Activated T-cell treated with anti-CD3 and anti-CD28 coated beads, Interleukin-2, amount 50 U/mL, for 72 hours (primary cell): ENCODE results near the gene CSF3. TPM values are rescaled to one million over a fixed set of nuclear protein-coding genes. Genes with fewer than 3 reads are reported as not detected.

ENCODE experiments used
- ATAC-seq, 2 donors: fragments of 150-1000 bp; cut with Tn5 transposase; replicated peaks in 1 of 2; 2 replicates each; pipeline ENCODE4 v1.10.0; 2021; ENCODE audit warnings: moderate library complexity in 2 of 2, mild to moderate bottlenecking in 1 of 2
- DNase-seq, 2 donors: peaks; one replicate each; pipeline ENCODE4 v3.0.0; 2021 to 2022; ENCODE audit warnings: mixed read lengths in 1 of 2
- H3K27ac Mint-ChIP-seq: one replicate; pipeline ENCODE4 v1.8.0; 2022; ENCODE audit warnings: mild to moderate bottlenecking, moderate library complexity, mixed read lengths
- H3K27me3 Mint-ChIP-seq: one replicate; pipeline ENCODE4 v1.8.0; 2022; ENCODE audit warnings: low read depth, mixed read lengths
- H3K36me3 Mint-ChIP-seq, 2 donors: one replicate each; pipeline ENCODE4 v1.8.0; 2022; ENCODE audit warnings: mixed read lengths in 2 of 2, mild to moderate bottlenecking in 1 of 2; ENCODE audit not compliant: insufficient read depth in 2 of 2
- H3K4me1 Mint-ChIP-seq: one replicate; pipeline ENCODE4 v1.8.0; 2022; ENCODE audit warnings: low read depth, mixed read lengths
- H3K4me3 Mint-ChIP-seq, 2 donors: one replicate each; pipeline ENCODE4 v1.8.0; 2022; ENCODE audit warnings: mild to moderate bottlenecking in 2 of 2, mixed read lengths in 2 of 2, moderate library complexity in 2 of 2
- H3K9me3 Mint-ChIP-seq, 2 donors: one replicate each; pipeline ENCODE4 v1.8.0; 2022; ENCODE audit warnings: mixed read lengths in 2 of 2
- total RNA-seq, 2 donors: library from RNA; stranded (reverse); gene quantifications; one replicate each; pipeline ENCODE4 v1.2.3, GENCODE V29; 2022

Gene CSF3
- total RNA-seq, 2 donors from 2014 or later = not detected

DNA sequence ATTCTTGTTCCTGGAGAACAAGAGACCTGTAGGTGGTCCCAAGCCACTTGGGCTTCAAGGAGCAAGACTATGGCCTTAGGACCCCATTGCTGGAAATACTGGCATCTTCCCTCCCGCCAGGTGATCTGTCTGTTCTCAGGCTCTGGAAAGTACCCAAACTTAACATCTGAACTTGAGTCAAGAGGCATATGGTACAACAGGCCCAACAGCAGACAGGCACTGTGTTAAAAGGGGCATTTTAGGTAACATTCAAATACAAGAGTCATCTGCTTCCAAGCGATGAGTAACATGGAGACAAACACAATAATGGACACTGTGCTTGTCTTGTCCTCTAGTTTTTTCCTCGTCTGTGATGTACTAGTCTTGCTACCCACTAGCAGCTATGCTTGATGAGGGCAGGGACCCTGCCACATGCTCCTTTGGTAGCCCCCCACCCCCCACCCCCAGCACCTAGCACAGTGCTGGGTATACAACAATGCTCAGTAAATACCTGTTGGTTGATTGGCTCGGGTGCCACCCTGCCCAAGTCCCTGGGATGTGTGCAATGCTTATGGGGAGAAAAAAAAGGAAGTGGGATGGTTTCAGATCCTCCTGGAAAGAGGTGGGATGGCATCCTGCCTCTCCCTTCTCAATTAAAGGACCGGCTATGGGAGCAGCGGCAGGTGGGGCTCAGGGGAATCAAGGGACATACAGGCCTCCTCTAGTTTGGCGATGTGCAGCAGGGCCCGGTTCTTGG, 19.4 kb downstream of the CSF3 start:
- DNase-seq (no peak), ATAC-seq (no peak)
- Mint-ChIP-seq H3K27me3 (no peaks in the 10 kb centered on the region), H3K4me3 (no peak overlapping the region), H3K36me3 (peaks cover 6% of the 10 kb centered on the region in 2 donors), H3K27ac (no peak overlapping the region), H3K9me3 (no peaks in the 10 kb centered on the region), H3K4me1 (no peaks in the 10 kb centered on the region)

DNA sequence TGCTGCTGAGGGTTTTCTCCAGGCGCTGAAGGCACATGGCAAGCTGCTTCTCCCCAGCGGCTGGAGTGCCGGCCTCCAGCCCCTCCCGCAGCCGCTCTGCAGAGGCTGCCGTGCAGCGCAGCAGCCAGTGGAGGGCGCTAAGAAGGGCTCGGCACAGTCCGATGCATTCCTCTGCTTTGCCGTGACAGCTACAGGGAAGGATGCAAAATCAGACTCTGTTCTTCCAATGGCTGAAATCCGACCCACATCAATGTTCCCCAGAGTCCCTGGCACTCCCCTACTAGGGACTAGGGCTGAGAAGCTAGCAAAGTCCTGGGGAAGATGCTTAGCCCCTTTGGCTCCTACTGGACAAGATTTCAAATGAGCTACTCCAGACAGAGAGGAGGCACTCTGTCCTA, 19.9 kb downstream of the CSF3 start:
- no peaks in the 10 kb centered on the region for H3K4me1 Mint-ChIP-seq
- no peak overlapping the region for H3K27ac Mint-ChIP-seq
- H3K9me3 Mint-ChIP-seq = no peaks in the 10 kb centered on the region
- H3K4me3 Mint-ChIP-seq = no peak overlapping the region
- no peak for ATAC-seq
- H3K36me3 Mint-ChIP-seq = peaks cover 4% of the 10 kb centered on the region in 2 donors
- H3K27me3 Mint-ChIP-seq = no peaks in the 10 kb centered on the region
- no peak for DNase-seq

- DNase-seq (no peak), ATAC-seq (no peak)
- Mint-ChIP-seq H3K27me3 (no peaks in the 10 kb centered on the region), H3K9me3 (no peaks in the 10 kb centered on the region), H3K4me1 (no peaks in the 10 kb centered on the region), H3K36me3 (peaks cover 2 to 6% of the 10 kb centered on the region in 2 donors), H3K4me3 (no peak overlapping the region), H3K27ac (no peak overlapping the region)
These were observed 23.8 kb downstream of the CSF3 start for GRCh38 chr17:40038882-40039513.

DNA sequence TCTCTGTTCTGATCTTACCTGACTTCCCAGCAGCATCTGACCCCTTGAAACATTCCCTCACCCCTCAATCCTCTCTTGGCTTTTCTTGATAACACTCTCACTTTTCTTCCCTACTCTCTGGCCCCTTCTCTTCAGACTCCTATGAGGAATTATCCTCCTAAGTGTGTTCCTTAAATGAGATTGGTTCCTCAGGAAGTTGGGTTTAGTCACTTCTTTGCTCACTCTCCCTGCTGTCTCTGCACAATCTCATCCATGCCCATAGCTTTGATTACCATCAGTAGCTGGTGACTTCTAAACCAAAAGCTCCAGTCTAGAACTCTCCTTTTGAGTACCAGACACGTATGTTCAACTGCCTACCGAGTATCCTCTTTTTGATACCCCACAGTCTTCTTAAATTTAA, 26.0 kb downstream of the CSF3 start:
- Mint-ChIP-seq H3K27ac (no peak overlapping the region), H3K4me1 (no peaks in the 10 kb centered on the region), H3K9me3 (no peaks in the 10 kb centered on the region), H3K4me3 (no peak overlapping the region), H3K36me3 (peaks cover 2 to 6% of the 10 kb centered on the region in 2 donors), H3K27me3 (no peaks in the 10 kb centered on the region)
- DNase-seq = no peak
- ATAC-seq = no peak

GRCh38 chr17:40056379-40057015, 41.3 kb downstream of the CSF3 start:
- ATAC-seq (no peak), DNase-seq (no peak)
- no peak overlapping the region for H3K27ac Mint-ChIP-seq
- no peaks in the 10 kb centered on the region for H3K27me3 Mint-ChIP-seq
- no peak overlapping the region for H3K4me3 Mint-ChIP-seq
- peaks cover 17% of the 10 kb centered on the region for H3K4me1 Mint-ChIP-seq
- no peaks in the 10 kb centered on the region for H3K9me3 Mint-ChIP-seq
- H3K36me3 Mint-ChIP-seq = peaks cover 2 to 7% of the 10 kb centered on the region in 2 donors

DNA sequence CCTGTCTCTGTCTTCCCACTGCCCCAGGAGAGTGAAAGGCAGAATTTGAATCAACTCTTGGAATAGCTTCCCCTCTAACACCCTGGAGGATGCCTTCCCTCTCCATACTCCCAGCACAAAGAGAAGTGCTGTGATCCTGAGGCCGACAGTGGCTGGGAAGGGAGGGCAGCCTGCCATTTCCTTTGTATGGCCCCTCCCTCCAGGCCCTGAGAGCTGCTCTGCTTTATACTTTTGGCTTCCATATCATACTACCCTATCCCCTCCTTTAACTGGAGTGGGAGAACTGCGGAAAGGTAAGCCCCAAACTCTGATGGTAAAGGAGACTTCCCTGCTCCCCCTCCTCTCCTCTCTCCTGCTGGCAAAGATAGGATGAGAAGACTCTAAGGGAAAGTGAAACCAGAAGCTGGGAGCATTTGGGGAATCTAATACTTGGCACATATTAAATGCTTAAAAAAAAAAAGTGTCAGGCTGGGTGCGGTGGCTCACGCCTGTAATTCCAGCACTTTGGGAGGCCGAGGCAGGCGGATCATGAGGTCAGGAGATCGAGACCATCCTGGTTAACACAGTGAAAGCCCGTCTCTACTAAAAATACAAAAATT, 43.0 kb downstream of the CSF3 start:
- peaks cover 1 to 2% of the 10 kb centered on the region in 2 donors for H3K36me3 Mint-ChIP-seq
- no peak overlapping the region for H3K27ac Mint-ChIP-seq
- H3K9me3 Mint-ChIP-seq = no peaks in the 10 kb centered on the region
- ATAC-seq (no peak), DNase-seq (no peak)
- H3K4me1 Mint-ChIP-seq = peaks cover 25% of the 10 kb centered on the region
- H3K4me3 Mint-ChIP-seq = no peak overlapping the region
- no peaks in the 10 kb centered on the region for H3K27me3 Mint-ChIP-seq

DNA sequence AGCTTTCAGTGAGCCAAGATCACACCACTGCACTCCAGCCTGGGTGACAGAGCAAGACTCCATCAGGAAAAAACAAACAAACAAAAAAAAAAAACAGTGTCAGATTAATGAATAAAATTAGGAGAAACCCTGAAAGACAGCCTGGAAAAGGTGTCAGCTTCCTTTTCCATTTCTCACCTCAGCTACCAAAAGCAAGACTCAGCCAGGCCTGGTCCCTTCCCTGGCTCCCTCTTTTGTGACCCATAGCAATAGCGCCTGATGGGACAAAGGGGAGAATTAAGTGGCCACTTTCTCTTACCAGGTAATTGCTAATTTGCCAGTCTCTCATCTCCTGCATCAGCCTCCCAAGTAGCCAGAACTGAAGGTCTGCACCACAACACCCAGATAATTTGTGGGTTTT, 43.6 kb downstream of the CSF3 start:
- Mint-ChIP-seq H3K27me3 (no peaks in the 10 kb centered on the region), H3K36me3 (peaks cover 3% of the 10 kb centered on the region in 2 donors), H3K4me1 (peaks cover 26% of the 10 kb centered on the region), H3K4me3 (no peak overlapping the region), H3K27ac (no peak overlapping the region), H3K9me3 (no peaks in the 10 kb centered on the region)
- no peak for DNase-seq
- ATAC-seq = no peak

- Mint-ChIP-seq H3K27me3 (no peaks in the 10 kb centered on the region), H3K4me1 (peaks cover 31% of the 10 kb centered on the region), H3K36me3 (peaks cover 1% of the 10 kb centered on the region in 2 donors), H3K4me3 (no peak overlapping the region), H3K9me3 (no peaks in the 10 kb centered on the region), H3K27ac (no peak overlapping the region)
- ATAC-seq (no peak), DNase-seq (no peak)
These were observed 44.7 kb downstream of the CSF3 start for GRCh38 chr17:40059729-40060475.

- Mint-ChIP-seq H3K9me3 (no peaks in the 10 kb centered on the region), H3K36me3 (peaks cover 1% of the 10 kb centered on the region in 2 donors), H3K27me3 (no peaks in the 10 kb centered on the region), H3K4me1 (peaks cover 32% of the 10 kb centered on the region), H3K4me3 (no peak overlapping the region), H3K27ac (no peak overlapping the region)
- ATAC-seq (no peak), DNase-seq (no peak)
These were observed 45.8 kb downstream of the CSF3 start for GRCh38 chr17:40060887-40061608.

- Mint-ChIP-seq H3K27ac (peak overlapping the region; percentile 3), H3K36me3 (peaks cover 1% of the 10 kb centered on the region in 2 donors), H3K27me3 (no peaks in the 10 kb centered on the region), H3K9me3 (no peaks in the 10 kb centered on the region), H3K4me1 (peaks cover 32% of the 10 kb centered on the region), H3K4me3 (peak overlapping the region; percentile 78 to 82)
- DNase-seq (no peak), ATAC-seq (no peak)
These were observed 46.4 kb downstream of the CSF3 start for GRCh38 chr17:40061609-40062038.

DNA sequence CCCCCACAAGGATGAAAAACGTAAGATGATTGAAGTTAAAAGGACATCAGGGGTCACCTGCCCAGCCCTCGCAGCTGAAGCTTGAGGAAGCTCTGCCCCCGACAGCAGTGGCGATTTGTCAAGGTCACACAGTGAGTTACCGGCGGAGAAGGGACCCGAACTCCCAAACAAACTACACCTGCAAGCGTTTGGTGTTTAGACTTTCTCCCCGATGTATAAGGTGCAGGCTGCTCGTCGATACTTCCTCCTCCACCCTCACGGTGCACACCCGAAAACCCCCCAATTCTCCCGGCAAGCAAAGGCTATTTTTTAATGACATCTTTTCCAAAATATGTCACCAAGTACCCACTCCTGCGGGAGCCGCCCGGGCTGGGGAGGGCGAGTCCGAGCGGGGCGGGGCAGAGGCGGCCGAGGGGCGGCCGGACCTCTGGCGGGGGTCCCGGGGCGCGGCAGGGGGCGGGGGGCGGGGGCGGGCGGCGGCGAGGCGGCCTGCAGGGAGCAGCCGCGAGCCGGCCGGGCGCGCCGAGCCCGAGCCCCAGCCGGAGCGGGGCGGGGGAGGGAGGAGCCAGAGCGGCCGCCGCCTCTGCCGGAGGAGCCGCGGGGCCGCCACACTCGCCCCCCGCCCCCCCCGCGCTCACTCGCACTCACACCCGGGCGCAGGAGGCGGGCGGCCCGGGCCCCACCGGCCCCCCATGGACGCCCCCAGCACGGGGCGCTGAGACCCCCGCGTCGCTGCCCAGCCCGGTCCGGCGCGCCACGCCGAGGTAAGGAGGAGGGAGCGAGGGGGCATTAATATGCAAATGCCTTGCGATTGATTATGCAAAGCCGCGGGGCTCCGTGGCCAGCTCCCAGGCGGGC, 47.3 kb downstream of the CSF3 start, which contains the start of gene THRA:
Gene THRA, plus strand, starts transcription at position 637 of the 858 bp plus-strand sequence. CDS start 11,524 bp downstream, outside the sequence.
- peak; percentile 87 to 92 for ATAC-seq
- Mint-ChIP-seq H3K36me3 (peaks cover 1% of the 10 kb centered on the region in 2 donors), H3K4me3 (peak within 1 kb of the TSS; percentile 79 to 89), H3K4me1 (peaks cover 38% of the 10 kb centered on the region), H3K27me3 (no peaks in the 10 kb centered on the region), H3K9me3 (no peaks in the 10 kb centered on the region), H3K27ac (peak within 1 kb of the TSS; percentile 3)
- peak; percentile 76 to 81 for DNase-seq
